Smooth muscle cell (in vitro differentiated cells): ENCODE measurements around the gene SOX30. TPM values are rescaled to one million over a fixed set of nuclear protein-coding genes. Genes with fewer than 3 reads are reported as not detected.

Experiments
- DNase-seq: peaks from one replicate; lab custom pipeline; 2025; ENCODE audit not compliant: unreplicated experiment; lab: John Stamatoyannopoulos, UW
- H2AFZ ChIP-seq: fragments of 200-600 bp; sonication (generic); 2 replicates; pipeline ENCODE4 v1.6.0; 2016; ENCODE audit warnings: antibody characterized with exemption, low read depth, mild to moderate bottlenecking
- H3F3A ChIP-seq: fragments of 200-600 bp; sonication (generic); 2 replicates; pipeline ENCODE4 v1.6.0; 2017; ENCODE audit warnings: antibody characterized with exemption, low read depth
- H3K27ac ChIP-seq: fragments of 200-600 bp; sonication (generic); 2 replicates; pipeline ENCODE4 v1.5.1; 2016; ENCODE audit warnings: low read depth, mild to moderate bottlenecking
- H3K27me3 ChIP-seq: fragments of 200-600 bp; sonication (generic); 2 replicates; pipeline ENCODE4 v1.6.1; 2016; ENCODE audit warnings: low read depth, mild to moderate bottlenecking
- H3K36me3 ChIP-seq: fragments of 200-600 bp; sonication (generic); 2 replicates; pipeline ENCODE4 v1.5.1; 2016; ENCODE audit warnings: low read depth
- H3K4me1 ChIP-seq: fragments of 200-600 bp; sonication (generic); 2 replicates; pipeline ENCODE4 v1.5.1; 2016; ENCODE audit warnings: low read depth
- H3K4me2 ChIP-seq: fragments of 200-600 bp; sonication (generic); 2 replicates; pipeline ENCODE4 v1.6.0; 2016; ENCODE audit warnings: mild to moderate bottlenecking
- H3K4me3 ChIP-seq: fragments of 200-600 bp; sonication (generic); 2 replicates; pipeline ENCODE4 v1.5.1; 2016; ENCODE audit warnings: mild to moderate bottlenecking
- H3K79me2 ChIP-seq: fragments of 200-600 bp; sonication (generic); 2 replicates; pipeline ENCODE4 v1.6.0; 2016; ENCODE audit warnings: low read depth, mild to moderate bottlenecking
- H3K9ac ChIP-seq: fragments of 200-600 bp; sonication (generic); 2 replicates; pipeline ENCODE4 v1.6.0; 2016; ENCODE audit warnings: low read depth
- H3K9me3 ChIP-seq: fragments of 200-600 bp; sonication (generic); replicated peaks from 2 replicates; pipeline ENCODE4 v1.5.1; 2016; ENCODE audit warnings: low read depth
- H4K20me1 ChIP-seq: fragments of 200-600 bp; sonication (generic); 2 replicates; pipeline ENCODE4 v1.6.0; 2016; ENCODE audit warnings: low read depth
- WGBS: methylation state at CpG from one replicate; pipeline ENCODE4 v1.1.7; 2016; ENCODE audit warnings: low lambda C conversion rate; 5-methylcytosine and 5-hydroxymethylcytosine counted together
- polyA plus RNA-seq: library from polyadenylated mRNA; unstranded; fragments of >200 nt; fragmentation: Nextera tagmentation; extraction: Ambion mirVana; gene quantifications from 2 replicates; pipeline ENCODE4 v1.2.1, GENCODE V29; 2016
- total RNA-seq: library from RNA; depleted of rRNA; stranded (reverse); fragments of >200 nt; gene quantifications from 2 replicates; pipeline ENCODE4 v1.2.3, GENCODE V29; 2014
- TF ChIP-seq, protein P1 (sequence below): fragments of 200-600 bp; sonication (generic); IDR thresholded peaks from 2 replicates; pipeline ENCODE4 v1.5.1; 2017; ENCODE audit warnings: borderline replicate concordance, mild to moderate bottlenecking, antibody characterized with exemption; ENCODE audit not compliant: insufficient read depth, poor library complexity, severe bottlenecking

The SOX30 gene
- total and polyA plus RNA-seq, 2 experiments from 2014 or later = 0.38 to 1.5 TPM

DNA sequence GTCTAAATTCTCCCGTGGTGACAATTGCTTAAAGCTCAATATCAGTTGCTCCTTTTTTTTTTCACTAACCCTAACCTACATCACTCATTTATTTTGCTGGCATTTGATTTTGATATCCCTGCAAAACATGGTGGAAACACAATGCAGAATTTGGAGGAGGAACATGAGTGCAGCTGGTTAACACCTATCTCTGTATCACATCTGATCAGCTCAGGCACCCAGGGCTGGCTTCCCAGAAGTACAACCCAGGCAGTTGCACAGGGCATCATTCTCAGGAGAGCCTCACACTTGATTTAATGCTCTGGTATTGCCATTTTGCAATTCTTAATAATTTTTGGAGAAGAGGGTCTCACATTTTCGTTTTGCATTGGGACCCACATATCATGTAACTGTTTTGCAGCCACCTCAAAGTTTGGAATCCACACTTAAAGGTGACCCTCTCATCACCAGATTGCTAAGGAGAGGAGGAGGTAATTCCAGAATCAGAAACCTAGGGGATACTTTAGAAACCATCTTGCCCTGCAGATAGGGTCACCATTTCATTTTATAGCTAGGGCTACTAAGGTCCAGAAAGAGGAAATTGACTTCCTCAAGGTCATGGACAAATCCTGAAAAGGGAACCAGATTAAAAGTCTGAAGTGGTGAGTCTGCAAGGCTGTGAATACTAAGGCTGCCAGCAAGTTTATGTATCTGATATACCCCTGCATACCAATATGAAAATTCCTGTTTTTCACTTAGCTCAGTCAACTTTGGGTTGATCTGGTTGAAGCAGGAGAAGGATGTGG, 57.4 kb downstream of the SOX30 start:
- H3K4me1 ChIP-seq = peaks cover 8% of the 10 kb centered on the region
- H3K9me3 ChIP-seq = no peaks in the 10 kb centered on the region
- no peaks in the 10 kb centered on the region for H4K20me1 ChIP-seq
- H2AFZ ChIP-seq = no peak overlapping the region
- DNase-seq = no peak
- 76% methylated on average over 2 of the region's 2 CpGs for WGBS
- no peaks in the 10 kb centered on the region for H3K27me3 ChIP-seq
- H3K4me3 ChIP-seq = no peak overlapping the region
- no peak overlapping the region for H3K4me2 ChIP-seq
- no peak overlapping the region for H3K27ac ChIP-seq
- no peaks in the 10 kb centered on the region for H3F3A ChIP-seq
- no peaks in the 10 kb centered on the region for H3K36me3 ChIP-seq
- H3K9ac ChIP-seq = no peak overlapping the region
- TF ChIP-seq, protein P1, sequence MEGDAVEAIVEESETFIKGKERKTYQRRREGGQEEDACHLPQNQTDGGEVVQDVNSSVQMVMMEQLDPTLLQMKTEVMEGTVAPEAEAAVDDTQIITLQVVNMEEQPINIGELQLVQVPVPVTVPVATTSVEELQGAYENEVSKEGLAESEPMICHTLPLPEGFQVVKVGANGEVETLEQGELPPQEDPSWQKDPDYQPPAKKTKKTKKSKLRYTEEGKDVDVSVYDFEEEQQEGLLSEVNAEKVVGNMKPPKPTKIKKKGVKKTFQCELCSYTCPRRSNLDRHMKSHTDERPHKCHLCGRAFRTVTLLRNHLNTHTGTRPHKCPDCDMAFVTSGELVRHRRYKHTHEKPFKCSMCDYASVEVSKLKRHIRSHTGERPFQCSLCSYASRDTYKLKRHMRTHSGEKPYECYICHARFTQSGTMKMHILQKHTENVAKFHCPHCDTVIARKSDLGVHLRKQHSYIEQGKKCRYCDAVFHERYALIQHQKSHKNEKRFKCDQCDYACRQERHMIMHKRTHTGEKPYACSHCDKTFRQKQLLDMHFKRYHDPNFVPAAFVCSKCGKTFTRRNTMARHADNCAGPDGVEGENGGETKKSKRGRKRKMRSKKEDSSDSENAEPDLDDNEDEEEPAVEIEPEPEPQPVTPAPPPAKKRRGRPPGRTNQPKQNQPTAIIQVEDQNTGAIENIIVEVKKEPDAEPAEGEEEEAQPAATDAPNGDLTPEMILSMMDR = no peak
- no peaks in the 10 kb centered on the region for H3K79me2 ChIP-seq

DNA sequence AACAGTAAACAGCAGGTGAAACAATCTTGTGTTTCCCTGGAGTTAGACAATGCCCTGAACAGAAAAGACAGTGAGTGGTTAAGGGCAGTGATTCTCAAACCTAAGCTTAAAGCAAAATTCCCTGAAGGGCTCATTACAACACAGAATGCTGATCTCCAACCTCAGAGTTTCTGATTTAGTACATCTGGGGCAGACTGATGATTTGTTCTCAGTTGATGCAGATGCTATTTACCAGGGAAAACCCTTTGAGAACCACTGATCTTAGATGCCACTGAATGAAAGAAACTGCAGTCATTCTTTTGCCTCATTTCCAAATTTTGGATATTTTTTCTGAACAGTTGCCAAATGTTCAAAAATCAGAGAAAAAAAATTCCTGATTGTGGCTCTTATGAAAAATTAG, 58.0 kb downstream of the SOX30 start:
- no peak overlapping the region for H3K9ac ChIP-seq
- H3K36me3 ChIP-seq = no peaks in the 10 kb centered on the region
- H3K4me3 ChIP-seq = no peak overlapping the region
- no peaks in the 10 kb centered on the region for H3K27me3 ChIP-seq
- peaks cover 8% of the 10 kb centered on the region for H3K4me1 ChIP-seq
- H3F3A ChIP-seq = no peaks in the 10 kb centered on the region
- TF ChIP-seq, protein P1 = no peak
- H3K4me2 ChIP-seq = no peak overlapping the region
- no peak overlapping the region for H3K27ac ChIP-seq
- no peak overlapping the region for H2AFZ ChIP-seq
- no peaks in the 10 kb centered on the region for H3K9me3 ChIP-seq
- H3K79me2 ChIP-seq = no peaks in the 10 kb centered on the region
- no peaks in the 10 kb centered on the region for H4K20me1 ChIP-seq
- DNase-seq = no peak

DNA sequence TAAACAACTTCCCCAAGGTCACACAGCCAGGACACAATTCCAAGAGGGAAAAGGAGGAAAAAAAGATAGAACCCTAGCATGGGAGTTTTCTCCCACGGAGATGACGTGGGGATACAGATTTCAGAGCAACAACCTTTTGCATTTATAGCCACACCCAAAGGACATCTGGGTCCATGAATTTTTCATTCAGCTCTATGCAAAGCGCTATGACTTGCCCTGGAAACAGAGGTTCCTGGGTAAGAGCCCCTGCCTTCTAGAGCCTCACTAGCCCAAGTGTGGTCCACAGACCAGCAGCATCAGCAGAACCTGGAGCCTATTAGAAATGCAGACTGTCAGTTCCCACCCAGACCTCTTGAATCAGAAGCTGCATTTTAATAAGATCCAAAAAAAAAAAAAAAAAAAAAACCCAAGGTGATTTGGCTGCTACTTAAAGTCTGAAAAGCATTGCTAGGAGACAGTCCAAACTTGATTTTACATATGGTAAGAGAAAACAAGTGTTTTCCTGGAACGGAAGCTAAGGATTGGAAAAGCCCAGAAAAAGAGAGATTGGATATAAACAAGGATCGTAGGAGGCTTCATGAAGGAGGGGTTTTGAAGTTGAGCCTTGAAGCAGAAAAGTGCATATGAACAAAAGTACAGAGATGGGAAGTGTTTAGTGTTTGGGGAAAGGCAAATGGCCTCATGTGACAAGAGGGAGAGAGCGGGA, 59.0 kb downstream of the SOX30 start:
- no peak overlapping the region for H3K9ac ChIP-seq
- TF ChIP-seq, protein P1 = no peak
- WGBS = 90% methylated on average over 6 of the region's 6 CpGs
- no peaks in the 10 kb centered on the region for H3F3A ChIP-seq
- peaks cover 8% of the 10 kb centered on the region for H3K4me1 ChIP-seq
- no peak overlapping the region for H3K4me3 ChIP-seq
- no peak overlapping the region for H3K27ac ChIP-seq
- DNase-seq = no peak
- no peaks in the 10 kb centered on the region for H3K36me3 ChIP-seq
- H2AFZ ChIP-seq = no peak overlapping the region
- H4K20me1 ChIP-seq = no peaks in the 10 kb centered on the region
- no peaks in the 10 kb centered on the region for H3K27me3 ChIP-seq
- no peaks in the 10 kb centered on the region for H3K79me2 ChIP-seq
- H3K4me2 ChIP-seq = no peak overlapping the region
- no peaks in the 10 kb centered on the region for H3K9me3 ChIP-seq
